Measurements from ENCODE around the gene KMT2D.
A peak's percentile ranks its signal among the peaks of the same experiment; 100 is the strongest.

Gene KMT2D

GRCh38 chr12:49070971-49071370, 10.4 kb upstream of the KMT2D start:
- Histone ChIP-seq H3K27me3 (ENCODE audit: low read depth, low read length) (no peaks in the 10 kb centered on the region), H2AFZ (ENCODE audit: low read depth, low read length) (no peak overlapping the region), H3K9ac (ENCODE audit: low read length) (no peak overlapping the region), H3K27ac (ENCODE audit: low read length) (no peak overlapping the region), H3K4me2 (ENCODE audit: low read length) (no peak overlapping the region), H3K4me1 (ENCODE audit: low read length) (peaks cover 10% of the 10 kb centered on the region), H3K36me3 (replicated peaks; ENCODE audit: low read depth, low read length) (no peaks in the 10 kb centered on the region), H3K79me2 (ENCODE audit: low read length) (peaks cover 5% of the 10 kb centered on the region; the same call in 1 of the 2 replicates), H4K20me1 (ENCODE audit: insufficient read depth, low read length) (no peaks in the 10 kb centered on the region), H3K4me3 (ENCODE audit: low read length) (no peak overlapping the region), H3K9me3 (ENCODE audit: insufficient read depth, low read length) (no peaks in the 10 kb centered on the region)
- TF ChIP-seq CTCF (IDR thresholded peaks at IDR 0.05; ENCODE audit: low read depth, low read length) = no peak
- no peak for TF ChIP-seq EZH2phosphoT487 (IDR thresholded peaks at IDR 0.05; ENCODE audit: low read depth)

- Histone ChIP-seq H3K36me3 (replicated peaks; ENCODE audit: low read depth, low read length) (no peaks in the 10 kb centered on the region), H3K4me3 (ENCODE audit: low read length) (peak within 1 kb of the TSS; percentile 93), H3K79me2 (ENCODE audit: low read length) (peaks cover 5% of the 10 kb centered on the region; the same call in 1 of the 2 replicates), H3K9me3 (ENCODE audit: insufficient read depth, low read length) (no peaks in the 10 kb centered on the region), H3K4me1 (ENCODE audit: low read length) (peaks cover 10% of the 10 kb centered on the region), H3K27ac (ENCODE audit: low read length) (peak within 1 kb of the TSS; percentile 79), H3K27me3 (ENCODE audit: low read depth, low read length) (no peaks in the 10 kb centered on the region), H3K4me2 (ENCODE audit: low read length) (peak within 1 kb of the TSS; percentile 99), H4K20me1 (ENCODE audit: insufficient read depth, low read length) (no peaks in the 10 kb centered on the region), H2AFZ (ENCODE audit: low read depth, low read length) (peak within 1 kb of the TSS; percentile 93), H3K9ac (ENCODE audit: low read length) (peak within 1 kb of the TSS; percentile 75)
- TF ChIP-seq EZH2phosphoT487 (IDR thresholded peaks at IDR 0.05; ENCODE audit: low read depth) = no peak
- peak; percentile 19; the same call in 1 of the 2 replicates for TF ChIP-seq CTCF (IDR thresholded peaks at IDR 0.05; ENCODE audit: low read depth, low read length)
Measured at GRCh38 chr12:49069507-49070346, 9.1 kb upstream of the KMT2D start, which contains the start of gene RHEBL1. Gene RHEBL1 (minus strand): TSS chr12:49069979. CDS start chr12:49069785, 194 bp downstream.

- Histone ChIP-seq H3K79me2 (ENCODE audit: low read length) (peaks cover 5% of the 10 kb centered on the region; the same call in 1 of the 2 replicates), H3K4me1 (ENCODE audit: low read length) (peaks cover 10% of the 10 kb centered on the region), H3K27ac (ENCODE audit: low read length) (no peak overlapping the region; the same call in 1 of the 2 replicates), H3K9me3 (ENCODE audit: insufficient read depth, low read length) (no peaks in the 10 kb centered on the region), H3K4me2 (ENCODE audit: low read length) (peak overlapping the region; percentile 86), H3K9ac (ENCODE audit: low read length) (peak overlapping the region; percentile 68), H4K20me1 (ENCODE audit: insufficient read depth, low read length) (no peaks in the 10 kb centered on the region), H3K4me3 (ENCODE audit: low read length) (peak overlapping the region; percentile 93), H3K27me3 (ENCODE audit: low read depth, low read length) (no peaks in the 10 kb centered on the region), H3K36me3 (replicated peaks; ENCODE audit: low read depth, low read length) (no peaks in the 10 kb centered on the region), H2AFZ (ENCODE audit: low read depth, low read length) (peak overlapping the region; percentile 93; the same call in 1 of the 2 replicates)
- TF ChIP-seq CTCF (IDR thresholded peaks at IDR 0.05; ENCODE audit: low read depth, low read length) (no peak), EZH2phosphoT487 (IDR thresholded peaks at IDR 0.05; ENCODE audit: low read depth) (no peak)
Measured at GRCh38 chr12:49068879-49069506, 8.4 kb upstream of the KMT2D start.

- H3K4me1 ChIP-seq (ENCODE audit: low read length) = peaks cover 14% of the 10 kb centered on the region
- H3K9ac ChIP-seq (ENCODE audit: low read length) = no peak overlapping the region
- no peak overlapping the region for H3K27ac ChIP-seq (ENCODE audit: low read length)
- no peak overlapping the region for H3K4me2 ChIP-seq (ENCODE audit: low read length)
- H4K20me1 ChIP-seq (ENCODE audit: insufficient read depth, low read length) = no peaks in the 10 kb centered on the region
- no peak overlapping the region for H2AFZ ChIP-seq (ENCODE audit: low read depth, low read length)
- no peaks in the 10 kb centered on the region for H3K9me3 ChIP-seq (ENCODE audit: insufficient read depth, low read length)
- H3K79me2 ChIP-seq (ENCODE audit: low read length) = peaks cover 10% of the 10 kb centered on the region
- no peaks in the 10 kb centered on the region for H3K27me3 ChIP-seq (ENCODE audit: low read depth, low read length)
- H3K36me3 ChIP-seq (replicated peaks; ENCODE audit: low read depth, low read length) = no peaks in the 10 kb centered on the region
- TF ChIP-seq CTCF (IDR thresholded peaks at IDR 0.05; ENCODE audit: low read depth, low read length) (no peak), EZH2phosphoT487 (IDR thresholded peaks at IDR 0.05; ENCODE audit: low read depth) (no peak)
- no peak overlapping the region for H3K4me3 ChIP-seq (ENCODE audit: low read length)
Measured at GRCh38 chr12:49066120-49066519, 5.5 kb upstream of the KMT2D start.

Measured in OCI-LY3 (cell line).